Muscle layer of colon (tissue), 2 donors: ENCODE data around the gene NCBP1.
A peak's percentile ranks its signal among the peaks of the same experiment; 100 is the strongest.

Source experiments
- H3K27ac ChIP-seq: one replicate; pipeline ENCODE4 v1.7.0; 2013; ENCODE audit warnings: low read depth, mild to moderate bottlenecking, low read length, moderate library complexity
- H3K27me3 ChIP-seq, 2 donors: one replicate each; pipeline ENCODE4 v1.7.0; 2013; ENCODE audit warnings: low read length in 2 of 2, mild to moderate bottlenecking in 2 of 2; ENCODE audit not compliant: insufficient read depth in 2 of 2, control insufficient read depth in 1 of 2
- H3K36me3 ChIP-seq: one replicate; pipeline ENCODE4 v1.7.0; 2013; ENCODE audit warnings: mild to moderate bottlenecking, low read length; ENCODE audit not compliant: insufficient read depth
- H3K4me1 ChIP-seq: one replicate; pipeline ENCODE4 v1.7.0; 2013; ENCODE audit warnings: mild to moderate bottlenecking, low read length; ENCODE audit not compliant: insufficient read depth
- H3K4me3 ChIP-seq, 2 donors: one replicate each; pipeline ENCODE4 v1.7.0; 2013; ENCODE audit warnings: low read length in 2 of 2, low read depth in 1 of 2, mild to moderate bottlenecking in 1 of 2, moderate library complexity in 1 of 2
- H3K9ac ChIP-seq: one replicate; pipeline ENCODE4 v1.7.0; 2013; ENCODE audit warnings: low read length
- H3K9me3 ChIP-seq: one replicate; pipeline ENCODE4 v1.7.0; 2013; ENCODE audit warnings: mild to moderate bottlenecking, low read length
- donor health status: abdominal sarcoma.
- donor health status: Adenocarcinoma of cecum.

NCBP1 gene

DNA sequence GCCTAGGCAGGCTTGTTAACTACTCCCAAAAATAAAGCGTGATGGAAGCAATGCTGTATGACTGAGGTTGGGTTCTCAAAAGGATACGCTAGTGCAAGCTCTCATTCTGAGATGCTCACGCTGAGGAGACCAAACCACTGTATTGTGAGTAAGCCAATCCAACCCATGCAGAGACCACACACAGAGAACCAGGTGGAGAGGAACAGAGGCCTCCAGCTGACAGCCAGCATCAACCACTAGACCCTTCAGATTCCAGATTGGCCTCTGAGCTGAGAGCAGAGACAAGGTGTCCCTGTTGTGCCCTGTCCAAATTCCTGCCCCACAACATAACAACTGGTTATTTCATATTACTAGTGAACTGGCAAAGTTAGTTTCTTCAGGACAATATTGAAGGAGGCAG lies 5.0 kb upstream of the NCBP1 start:
- Histone ChIP-seq H3K9me3 (no peaks in the 10 kb centered on the region), H3K4me3 (no peak overlapping the region), H3K27ac (no peak overlapping the region), H3K9ac (no peak overlapping the region), H3K27me3 (no peaks in the 10 kb centered on the region), H3K36me3 (peaks cover 21% of the 10 kb centered on the region), H3K4me1 (peaks cover 37% of the 10 kb centered on the region)

DNA sequence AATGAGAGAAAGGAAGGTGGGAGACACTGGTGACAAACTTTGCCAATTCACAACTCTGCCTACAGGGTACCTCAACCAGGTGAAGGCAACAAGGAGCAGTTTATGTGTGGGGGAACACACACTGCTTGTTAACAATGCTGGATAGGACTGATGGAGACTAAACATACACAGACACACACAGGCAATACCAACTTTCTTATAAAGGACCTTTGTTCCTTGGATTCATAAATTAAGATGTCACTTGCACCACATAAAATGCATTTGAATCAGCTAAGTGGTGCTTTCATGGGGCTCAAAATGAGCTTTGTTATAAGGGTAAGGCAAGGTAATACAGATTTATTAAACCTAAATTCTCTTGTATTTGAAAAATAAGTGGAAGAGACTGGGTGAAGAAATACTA lies 4.5 kb upstream of the NCBP1 start:
- no peak overlapping the region for H3K9ac ChIP-seq
- no peaks in the 10 kb centered on the region for H3K9me3 ChIP-seq
- H3K36me3 ChIP-seq, result peaks cover 17% of the 10 kb centered on the region
- peaks cover 38% of the 10 kb centered on the region for H3K4me1 ChIP-seq
- H3K4me3 ChIP-seq, result no peak overlapping the region
- no peaks in the 10 kb centered on the region for H3K27me3 ChIP-seq
- no peak overlapping the region for H3K27ac ChIP-seq

GRCh38 chr9:97630591-97630990 lies 3.0 kb upstream of the NCBP1 start:
- H3K27ac ChIP-seq, result no peak overlapping the region
- H3K4me1 ChIP-seq, result peaks cover 53% of the 10 kb centered on the region
- H3K4me3 ChIP-seq, result no peak overlapping the region
- H3K9ac ChIP-seq, result no peak overlapping the region
- H3K27me3 ChIP-seq, result no peaks in the 10 kb centered on the region
- peaks cover 5% of the 10 kb centered on the region for H3K36me3 ChIP-seq
- no peaks in the 10 kb centered on the region for H3K9me3 ChIP-seq

- H3K4me3 ChIP-seq, result peak overlapping the region; percentile 72 to 87
- no peaks in the 10 kb centered on the region for H3K9me3 ChIP-seq
- peak overlapping the region; percentile 99 for H3K27ac ChIP-seq
- peaks cover 58% of the 10 kb centered on the region for H3K4me1 ChIP-seq
- H3K27me3 ChIP-seq, result no peaks in the 10 kb centered on the region
- H3K9ac ChIP-seq, result peak overlapping the region; percentile 95
- H3K36me3 ChIP-seq, result no peaks in the 10 kb centered on the region
Observed at GRCh38 chr9:97632248-97632984, 1.2 kb upstream of the NCBP1 start.

DNA sequence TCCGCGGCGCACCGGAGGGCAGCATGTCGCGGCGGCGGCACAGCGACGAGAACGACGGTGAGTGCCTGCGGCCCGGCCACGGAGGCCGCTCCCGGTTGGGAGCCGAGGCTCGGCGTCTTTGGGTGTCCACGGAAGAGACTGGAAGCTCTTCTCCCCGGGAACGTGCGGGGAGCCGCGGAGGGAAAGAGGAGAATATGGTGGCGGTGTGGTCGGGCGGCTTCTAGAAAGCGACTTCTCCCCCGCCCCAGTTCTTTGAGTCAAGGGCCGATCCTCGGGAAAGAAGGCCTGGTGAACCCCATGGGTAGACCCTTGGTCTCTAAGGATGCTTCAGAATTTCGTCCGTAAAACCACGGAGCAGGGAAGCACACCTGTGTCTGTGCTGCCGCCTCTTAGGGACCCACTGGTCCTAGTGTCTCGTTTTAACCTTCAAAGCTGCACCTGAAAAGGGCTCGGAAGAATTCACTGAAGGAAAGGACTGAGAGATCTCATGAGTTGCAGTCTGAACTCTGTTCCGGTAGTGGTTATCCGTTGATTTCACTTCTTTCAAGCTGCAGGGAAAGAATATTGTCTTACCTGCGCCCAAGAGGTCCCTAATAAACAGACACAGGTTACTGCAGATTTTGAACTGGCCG lies 354 bp downstream of the NCBP1 start:
- peak overlapping the region; percentile 86 for H3K9ac ChIP-seq
- H3K27me3 ChIP-seq, result no peaks in the 10 kb centered on the region
- peak overlapping the region; percentile 72 to 87 for H3K4me3 ChIP-seq
- no peaks in the 10 kb centered on the region for H3K9me3 ChIP-seq
- peak overlapping the region; percentile 99 for H3K27ac ChIP-seq
- no peaks in the 10 kb centered on the region for H3K36me3 ChIP-seq
- peaks cover 49% of the 10 kb centered on the region for H3K4me1 ChIP-seq

DNA sequence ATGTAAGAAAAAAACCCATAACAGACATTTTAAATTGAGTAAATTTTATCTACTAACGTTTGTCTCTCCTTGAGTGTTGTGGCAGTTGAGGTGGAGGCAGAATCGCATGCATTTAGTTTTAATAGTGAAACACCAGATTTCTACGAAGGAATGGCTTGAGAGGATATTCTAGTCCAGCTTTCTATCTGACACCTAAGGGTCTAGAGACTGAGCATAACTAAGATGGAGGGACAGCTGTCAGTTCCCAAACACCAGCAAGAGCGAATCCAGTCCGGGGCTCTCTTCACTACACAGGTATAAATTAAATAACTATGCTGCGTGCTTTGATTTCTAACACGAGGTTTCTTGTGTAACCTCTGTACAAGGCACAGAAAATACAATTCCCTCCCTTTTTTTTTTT lies 1.4 kb downstream of the NCBP1 start:
- Histone ChIP-seq H3K27ac (no peak overlapping the region), H3K36me3 (no peaks in the 10 kb centered on the region), H3K9me3 (no peaks in the 10 kb centered on the region), H3K9ac (peak overlapping the region; percentile 86), H3K4me1 (peaks cover 44% of the 10 kb centered on the region), H3K4me3 (peak overlapping the region in 1 of 2 donors; percentile 87), H3K27me3 (no peaks in the 10 kb centered on the region)

- Histone ChIP-seq H3K4me1 (peaks cover 33% of the 10 kb centered on the region), H3K9ac (no peak overlapping the region), H3K27ac (no peak overlapping the region), H3K4me3 (no peak overlapping the region), H3K27me3 (no peaks in the 10 kb centered on the region), H3K36me3 (no peaks in the 10 kb centered on the region), H3K9me3 (no peaks in the 10 kb centered on the region)
Observed at GRCh38 chr9:97636903-97637302, 3.3 kb downstream of the NCBP1 start.

- Histone ChIP-seq H3K4me1 (peaks cover 30% of the 10 kb centered on the region), H3K9me3 (no peaks in the 10 kb centered on the region), H3K4me3 (no peak overlapping the region), H3K36me3 (peaks cover 8% of the 10 kb centered on the region), H3K9ac (no peak overlapping the region), H3K27ac (no peak overlapping the region), H3K27me3 (no peaks in the 10 kb centered on the region)
Observed at GRCh38 chr9:97638666-97639065, 5.0 kb downstream of the NCBP1 start.

GRCh38 chr9:97640325-97640724 lies 6.7 kb downstream of the NCBP1 start:
- H3K36me3 ChIP-seq, result peaks cover 15% of the 10 kb centered on the region
- H3K9ac ChIP-seq, result no peak overlapping the region
- H3K27ac ChIP-seq, result no peak overlapping the region
- peaks cover 18% of the 10 kb centered on the region for H3K4me1 ChIP-seq
- H3K9me3 ChIP-seq, result no peaks in the 10 kb centered on the region
- no peak overlapping the region for H3K4me3 ChIP-seq
- no peaks in the 10 kb centered on the region for H3K27me3 ChIP-seq

DNA sequence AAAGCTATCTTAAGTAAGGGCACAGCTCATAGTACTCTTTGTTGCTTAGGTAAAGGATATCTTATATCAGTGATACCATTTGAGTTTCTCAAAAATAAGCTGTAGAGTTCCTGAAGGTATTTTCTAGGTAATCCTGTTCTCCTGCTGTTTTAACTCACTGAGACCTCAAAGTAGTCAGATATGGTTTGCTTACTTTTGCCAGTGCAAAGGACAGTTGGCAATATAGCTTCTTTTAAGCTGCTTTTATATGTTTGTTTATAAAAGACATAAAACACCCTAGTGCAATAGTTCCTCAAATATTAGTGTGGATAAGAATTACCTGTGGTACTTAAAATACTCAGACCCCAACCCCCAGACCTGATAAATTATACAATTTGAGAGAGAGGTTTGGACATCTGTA lies 12.1 kb downstream of the NCBP1 start:
- Histone ChIP-seq H3K9ac (no peak overlapping the region), H3K27ac (no peak overlapping the region), H3K36me3 (peaks cover 49% of the 10 kb centered on the region), H3K4me1 (no peaks in the 10 kb centered on the region), H3K27me3 (no peaks in the 10 kb centered on the region), H3K4me3 (no peak overlapping the region), H3K9me3 (no peaks in the 10 kb centered on the region)

DNA sequence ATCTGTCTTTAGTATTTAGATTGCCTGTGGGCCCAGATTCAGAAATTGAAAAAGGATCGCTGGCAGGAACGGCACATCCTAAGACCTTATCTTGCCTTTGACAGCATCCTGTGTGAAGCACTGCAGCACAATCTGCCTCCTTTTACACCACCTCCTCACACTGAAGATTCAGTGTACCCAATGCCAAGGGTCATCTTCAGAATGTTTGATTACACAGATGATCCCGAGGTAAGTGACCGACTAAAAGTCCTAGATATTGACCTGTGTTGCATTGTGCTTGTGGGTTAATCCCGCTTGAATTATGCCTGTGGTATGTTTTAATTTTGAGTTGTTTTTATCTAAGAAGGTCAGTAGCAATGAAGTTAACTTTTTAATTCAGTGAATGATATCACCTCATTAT lies 14.4 kb downstream of the NCBP1 start:
- Histone ChIP-seq H3K36me3 (peaks cover 61% of the 10 kb centered on the region), H3K4me3 (no peak overlapping the region), H3K4me1 (no peaks in the 10 kb centered on the region), H3K9me3 (no peaks in the 10 kb centered on the region), H3K9ac (no peak overlapping the region), H3K27me3 (no peaks in the 10 kb centered on the region), H3K27ac (no peak overlapping the region)

GRCh38 chr9:97651646-97652045 lies 18.0 kb downstream of the NCBP1 start:
- Histone ChIP-seq H3K36me3 (peaks cover 70% of the 10 kb centered on the region), H3K9me3 (no peaks in the 10 kb centered on the region), H3K4me3 (no peak overlapping the region), H3K4me1 (no peaks in the 10 kb centered on the region), H3K27me3 (no peaks in the 10 kb centered on the region), H3K9ac (no peak overlapping the region), H3K27ac (no peak overlapping the region)
